Testis (tissue), 2 donors: Measurements from ENCODE around the gene TAF6.

Source experiments
- CTCF ChIP-seq, 3 experiments: fragments of 450-650 bp in 2 of 3; fragments of 200-600 bp in 1 of 3; sonication (generic) in 1 of 3; IDR thresholded peaks; one replicate each; pipeline ENCODE4 v1.5.1; 2016 to 2019; ENCODE audit warnings: antibody characterized with exemption in 3 of 3, mild to moderate bottlenecking in 2 of 3, moderate library complexity in 1 of 3
- POLR2A ChIP-seq: fragments of 450-650 bp; IDR thresholded peaks from one replicate; pipeline ENCODE4 v1.6.1; 2017; ENCODE audit warnings: antibody characterized with exemption, mild to moderate bottlenecking, moderate library complexity

GRCh38 chr7:100107125-100107737, 11.9 kb downstream of the TAF6 start:
- no peak for TF ChIP-seq POLR2A
- TF ChIP-seq CTCF (IDR thresholded peaks at IDR 0.05): no peak
